Measurements from ENCODE around the gene MDH1B.

Gene MDH1B

DNA sequence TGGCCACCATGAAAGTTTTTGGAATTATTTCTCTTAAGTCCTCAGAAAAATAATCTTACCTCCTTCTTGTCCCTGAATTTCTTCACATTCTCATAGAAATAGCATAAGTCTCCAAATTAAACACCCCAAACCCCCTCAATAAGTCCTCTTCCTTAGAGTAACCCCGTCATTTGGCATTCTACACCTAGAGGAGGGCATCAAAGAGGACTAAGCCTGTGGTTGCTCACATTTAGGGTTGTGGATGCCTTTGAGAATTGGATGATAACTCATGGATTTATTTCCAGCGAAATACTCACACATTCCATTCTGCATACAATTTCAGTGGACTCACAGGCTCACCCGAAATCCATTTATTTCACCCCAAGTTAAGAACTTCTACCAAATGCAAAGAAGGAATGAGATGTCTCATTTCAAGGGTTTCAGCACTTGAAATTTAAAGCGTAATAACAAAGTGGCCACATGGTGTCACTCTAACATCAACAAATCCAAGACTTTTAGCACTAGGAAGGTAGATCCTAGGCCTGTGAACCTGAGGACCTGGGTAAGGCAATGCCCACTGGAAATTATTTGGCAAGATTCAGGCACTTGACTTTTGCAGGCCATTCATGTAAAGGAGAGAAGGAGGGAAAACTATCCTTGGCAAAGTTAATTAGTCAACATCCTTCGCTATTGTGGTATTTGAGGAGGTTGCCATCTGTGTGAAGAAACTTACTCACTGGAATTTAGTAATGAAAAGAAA, 71.6 kb downstream of the MDH1B start:
- no peak for DNase-seq (ENCODE audit: low read depth in 2 of 2)

DNA sequence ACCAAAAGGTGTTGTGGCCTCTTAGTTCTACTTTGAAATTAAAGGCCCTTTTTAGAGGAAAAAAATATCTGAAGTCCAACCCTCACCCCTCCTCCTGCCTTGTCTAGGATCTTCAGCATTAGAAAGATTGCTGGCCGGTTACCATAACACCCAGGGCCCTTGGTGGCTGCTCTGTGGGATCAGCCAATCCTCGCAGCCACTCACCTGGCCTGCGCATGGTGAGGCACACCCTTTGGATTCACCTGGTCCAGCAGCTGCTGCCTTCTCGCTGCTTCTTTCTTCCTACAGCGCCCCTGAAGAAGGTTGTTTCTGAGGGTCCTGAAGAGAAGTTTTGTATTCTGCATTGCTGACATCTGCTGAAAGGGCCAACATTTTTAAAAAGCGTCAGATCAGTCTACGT, 72.2 kb downstream of the MDH1B start:
- DNase-seq (ENCODE audit: low read depth in 2 of 2): no peak

DNA sequence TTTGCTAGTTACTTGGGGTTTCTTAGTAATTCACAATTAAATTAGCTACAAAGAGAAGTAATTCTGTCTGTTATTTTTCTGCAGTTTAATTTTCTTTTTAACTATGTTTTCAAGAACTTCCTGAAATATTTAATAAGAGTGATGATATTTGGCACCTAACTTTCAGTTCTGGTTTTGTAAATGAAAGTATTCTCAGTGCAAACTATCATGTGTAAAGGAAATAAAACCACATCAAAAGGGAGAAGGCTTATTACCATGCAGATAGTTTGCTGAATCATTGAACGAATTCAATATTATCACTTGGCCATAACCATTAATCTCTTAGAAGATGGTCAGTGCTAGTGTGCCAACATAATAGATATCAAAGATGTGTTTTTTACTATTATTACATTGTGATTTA, 76.1 kb downstream of the MDH1B start:
- DNase-seq (ENCODE audit: low read depth in 2 of 2): no peak

DNA sequence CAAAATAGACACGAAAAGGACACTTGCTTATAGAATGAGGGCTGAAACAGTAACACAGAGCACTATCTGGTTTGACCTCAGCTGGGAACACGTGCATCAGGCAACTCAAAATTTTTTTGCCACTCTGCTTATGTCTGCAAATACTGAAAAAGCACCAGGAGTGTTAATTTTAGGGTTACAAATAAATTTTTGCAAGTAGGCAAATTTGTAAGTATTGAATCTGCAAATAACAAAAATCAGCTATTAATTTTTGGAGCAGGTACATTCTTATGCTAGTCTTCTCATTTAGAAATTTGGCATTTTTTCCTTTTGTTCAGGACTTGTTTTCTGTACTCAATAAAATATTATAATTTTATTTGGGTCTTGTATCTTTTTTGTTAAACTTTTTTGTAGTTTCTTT, 76.7 kb downstream of the MDH1B start:
- no peak for DNase-seq (ENCODE audit: low read depth in 2 of 2)

All from stimulated activated CD8-positive, alpha-beta memory T cell treated with anti-CD3 and anti-CD28 coated beads, Interleukin-2, amount 100 ng/mL, for 1 hour (primary cell).